SK-N-SH (cell line): ENCODE measurements around the gene PRSS48. TPM values are rescaled to one million over a fixed set of nuclear protein-coding genes. Genes with fewer than 3 reads are reported as not detected.
A peak's percentile ranks its signal among the peaks of the same experiment; 100 is the strongest.
"Not testable (repeated sequence)": the region's sequence is repeated elsewhere in the genome, so short reads cannot be mapped to it uniquely, and the experiment has no call there.

Source experiments
- CTCF ChIA-PET: fragments of 300-600, 350-600 bp; formaldehyde crosslinking; extraction: SDS; loops from one replicate; lab custom pipeline; 2021; lab: Yijun Ruan, JAX
- POLR2A ChIA-PET: fragments of 350-600 bp; sonication (Branson Sonifier 250); formaldehyde crosslinking; extraction: SDS; loops from one replicate; lab custom pipeline; 2020; ENCODE audit warnings: antibody characterized with exemption, inconsistent platforms; lab: Yijun Ruan, JAX
- DNase-seq: peaks from one replicate; pipeline ENCODE4 v3.0.0; 2012
- H2AFZ ChIP-seq: fragments of 200-600 bp; sonication (generic); 2 replicates; pipeline ENCODE4 v1.8.1; 2016; ENCODE audit warnings: antibody characterized with exemption, mild to moderate bottlenecking, low read depth
- H3F3A ChIP-seq: fragments of 200-600 bp; sonication (generic); replicated peaks from 2 replicates; pipeline ENCODE3; 2016; ENCODE audit warnings: antibody characterized with exemption, mild to moderate bottlenecking; ENCODE audit not compliant: insufficient read depth
- H3K27ac ChIP-seq, 2 experiments: fragments of 200-500 bp in 1 of 2; fragments of 200-600 bp in 1 of 2; sonication (Bioruptor generic) in 1 of 2; sonication (generic), shearing (Covaris generic) in 1 of 2; 2 replicates each; pipeline versions ENCODE4 v1.5.1 to v1.6.1; 2014 to 2016; ENCODE audit warnings: low read depth in 2 of 2, inconsistent platforms in 1 of 2, low read length in 1 of 2, mild to moderate bottlenecking in 1 of 2, mixed read lengths in 1 of 2
- H3K27me3 ChIP-seq: fragments of 200-600 bp; sonication (generic), shearing (Covaris generic); 2 replicates; pipeline ENCODE4 v1.6.1; 2016; ENCODE audit warnings: mixed run types; ENCODE audit not compliant: insufficient read depth
- H3K36me3 ChIP-seq, 2 experiments: fragments of 200-500 bp in 1 of 2; fragments of 200-600 bp in 1 of 2; sonication (Bioruptor generic) in 1 of 2; sonication (generic) in 1 of 2; replicated peaks in 1 of 2; 2 replicates each; pipeline versions ENCODE3 to v1.5.1; 2014 to 2016; ENCODE audit warnings: low read length in 1 of 2, mild to moderate bottlenecking in 1 of 2; ENCODE audit not compliant: insufficient read depth in 2 of 2, control insufficient read depth in 1 of 2
- H3K4me1 ChIP-seq, 2 experiments: fragments of 200-500 bp in 1 of 2; fragments of 200-600 bp in 1 of 2; sonication (Bioruptor generic) in 1 of 2; sonication (generic), shearing (Covaris generic) in 1 of 2; 2 replicates each; pipeline versions ENCODE4 v1.5.1 to v1.6.1; 2014 to 2016; ENCODE audit warnings: low read depth in 1 of 2, low read length in 1 of 2, mixed run types in 1 of 2; ENCODE audit not compliant: insufficient read depth in 2 of 2, control insufficient read depth in 1 of 2
- H3K4me2 ChIP-seq: fragments of 200-600 bp; sonication (generic), shearing (Covaris generic); 2 replicates; pipeline ENCODE4 v1.6.1; 2017; ENCODE audit warnings: mixed run types
- H3K4me3 ChIP-seq, 2 experiments: fragments of 200-500 bp in 1 of 2; fragments of 200-600 bp in 1 of 2; sonication (Bioruptor generic) in 1 of 2; sonication (generic), shearing (Covaris generic) in 1 of 2; 2 replicates each; pipeline versions ENCODE4 v1.5.1 to v1.8.1; 2014 to 2016; ENCODE audit warnings: low read depth in 2 of 2, inconsistent platforms in 1 of 2, low read length in 1 of 2, mild to moderate bottlenecking in 1 of 2, mixed read lengths in 1 of 2, moderate library complexity in 1 of 2
- H3K79me2 ChIP-seq: fragments of 200-600 bp; sonication (generic); 2 replicates; pipeline ENCODE4 v1.8.1; 2017; ENCODE audit warnings: mild to moderate bottlenecking; ENCODE audit not compliant: insufficient read depth
- H3K9ac ChIP-seq: fragments of 200-600 bp; sonication (generic); 2 replicates; pipeline ENCODE4 v1.6.1; 2017; ENCODE audit warnings: mixed run types
- H3K9me2 ChIP-seq: fragments of 200-600 bp; sonication (generic); 2 replicates; pipeline ENCODE4 v1.6.1; 2017; ENCODE audit warnings: mixed run types
- H3K9me3 ChIP-seq: fragments of 200-600 bp; sonication (generic); 2 replicates; pipeline ENCODE4 v1.6.1; 2017; ENCODE audit warnings: mixed run types, mild to moderate bottlenecking, moderate library complexity
- H4K20me1 ChIP-seq: fragments of 200-600 bp; sonication (generic); 2 replicates; pipeline ENCODE4 v1.6.1; 2017; ENCODE audit warnings: mild to moderate bottlenecking, mixed run types; ENCODE audit not compliant: insufficient read depth
- CHD2 ChIP-seq: fragments of 150-350 bp; IDR thresholded peaks from 2 replicates; pipeline ENCODE4 v1.6.1; 2018; ENCODE audit warnings: low read length; ENCODE audit not compliant: partially characterized antibody
- ELF1 ChIP-seq: IDR thresholded peaks from 2 replicates; pipeline ENCODE4 v1.4.0; 2012
- EP300 ChIP-seq, 2 experiments: IDR thresholded peaks; 2 replicates each; pipeline versions ENCODE4 v1.4.0 to v1.6.1; 2012; ENCODE audit warnings: borderline replicate concordance in 1 of 2, low read depth in 1 of 2, low read length in 1 of 2
- FOSL2 ChIP-seq: IDR thresholded peaks from 2 replicates; pipeline ENCODE4 v1.4.0; 2012; ENCODE audit warnings: low read depth, mild to moderate bottlenecking, moderate library complexity, borderline replicate concordance
- FOXM1 ChIP-seq: IDR thresholded peaks from 2 replicates; pipeline ENCODE4 v1.4.0; 2012; ENCODE audit warnings: low read depth, mild to moderate bottlenecking
- GATA2 ChIP-seq: sonication (generic); formaldehyde crosslinking; IDR thresholded peaks from 2 replicates; pipeline ENCODE4 v1.5.0; 2020; ENCODE audit warnings: mild to moderate bottlenecking, missing genetic modification reagents
- MEF2A ChIP-seq: IDR thresholded peaks from 2 replicates; pipeline ENCODE4 v1.4.0; 2012; ENCODE audit warnings: low read depth, borderline replicate concordance
- MXI1 ChIP-seq: IDR thresholded peaks from 2 replicates; pipeline ENCODE4 v1.6.1; 2012; ENCODE audit warnings: mild to moderate bottlenecking, low read depth, low read length, improper control_type of control experiment
- NRF1 ChIP-seq: IDR thresholded peaks from 2 replicates; pipeline ENCODE4 v1.6.1; 2012; ENCODE audit warnings: low read depth, mild to moderate bottlenecking, low read length
- RAD21 ChIP-seq: IDR thresholded peaks from 2 replicates; pipeline ENCODE4 v1.6.1; 2012; ENCODE audit warnings: mild to moderate bottlenecking, low read length
- SIN3A ChIP-seq: IDR thresholded peaks from 2 replicates; pipeline ENCODE4 v1.6.1; 2012; ENCODE audit warnings: low read depth, mild to moderate bottlenecking, low read length, moderate library complexity, borderline replicate concordance
- TAF1 ChIP-seq: IDR thresholded peaks from 2 replicates; pipeline ENCODE4 v1.6.1; 2012; ENCODE audit warnings: low read depth, mild to moderate bottlenecking, low read length, moderate library complexity, borderline replicate concordance
- TCF12 ChIP-seq: IDR thresholded peaks from 2 replicates; pipeline ENCODE4 v1.4.0; 2012
- TEAD4 ChIP-seq: IDR thresholded peaks from 2 replicates; pipeline ENCODE4 v1.4.0; 2012; ENCODE audit warnings: mild to moderate bottlenecking, borderline replicate concordance; ENCODE audit not compliant: insufficient read depth
- WGBS: methylation state at CpG from one replicate; pipeline ENCODE4 v1.1.6; 2017; ENCODE audit warnings: low lambda C conversion rate; 5-methylcytosine and 5-hydroxymethylcytosine counted together
- polyA plus RNA-seq, 3 experiments: library from polyadenylated mRNA; depleted of rRNA; stranded (reverse); fragments of >200 nt; gene quantifications; 2 replicates each; pipeline ENCODE4 v1.2.3, GENCODE V29; 2012
- TF ChIP-seq, protein P1 (sequence below): fragments of 200-600 bp; sonication (generic); IDR thresholded peaks from 2 replicates; pipeline ENCODE4 v1.6.1; 2017; ENCODE audit warnings: antibody characterized with exemption, mild to moderate bottlenecking, moderate library complexity
- TF ChIP-seq, protein P2 (sequence below): IDR thresholded peaks from 2 replicates; pipeline ENCODE4 v1.4.0; 2012; ENCODE audit warnings: low read depth, borderline replicate concordance
- TF ChIP-seq, protein P3 (sequence below): IDR thresholded peaks from 2 replicates; pipeline ENCODE4 v1.4.0; 2012; ENCODE audit warnings: low read depth
- TF ChIP-seq, protein P4 (sequence below): IDR thresholded peaks from 2 replicates; pipeline ENCODE4; 2012

The PRSS48 gene
- polyA plus RNA-seq, 1 of the 3 experiments (the other 2 are of a cell fraction) = not detected

DNA sequence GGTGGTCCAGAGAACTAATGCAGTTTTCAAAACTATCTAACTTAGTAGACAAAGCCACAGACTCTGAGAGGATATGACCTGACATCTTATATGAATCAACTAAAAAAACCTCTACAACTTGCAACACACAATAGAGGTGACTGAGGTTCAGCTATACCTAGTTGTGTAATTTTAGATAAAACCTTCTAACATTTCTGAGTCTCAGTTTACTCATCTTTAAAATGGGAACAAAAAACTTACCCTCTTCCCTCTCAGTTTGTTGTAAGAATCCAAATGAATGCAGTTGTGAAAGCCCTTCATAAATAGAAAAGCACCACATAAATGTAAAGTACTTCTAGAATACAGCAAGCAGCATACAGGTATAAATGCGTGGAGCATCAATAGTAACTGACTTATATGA lies 42.5 kb downstream of the PRSS48 start:
- H3K4me1 ChIP-seq = peaks cover 4 to 8% of the 10 kb centered on the region in 2 experiments; a peak in 2 of 4 replicates
- no peaks in the 10 kb centered on the region for H3K9me2 ChIP-seq
- POLR2A ChIA-PET = no interaction called here
- no peak overlapping the region for H3K4me3 ChIP-seq
- peaks cover 73% of the 10 kb centered on the region for H3K79me2 ChIP-seq
- no peak overlapping the region for H3K9ac ChIP-seq
- no peaks in the 10 kb centered on the region for H3K9me3 ChIP-seq
- CTCF ChIA-PET = no interaction called here
- H3K4me2 ChIP-seq = no peak overlapping the region
- 96% methylated on average over 1 of the region's 1 CpG for WGBS
- H4K20me1 ChIP-seq = no peaks in the 10 kb centered on the region
- H3K27ac ChIP-seq = no peak overlapping the region
- no peaks in the 10 kb centered on the region for H3K27me3 ChIP-seq
- H2AFZ ChIP-seq = no peak overlapping the region
- no peak for DNase-seq
- TF ChIP-seq, protein P1, sequence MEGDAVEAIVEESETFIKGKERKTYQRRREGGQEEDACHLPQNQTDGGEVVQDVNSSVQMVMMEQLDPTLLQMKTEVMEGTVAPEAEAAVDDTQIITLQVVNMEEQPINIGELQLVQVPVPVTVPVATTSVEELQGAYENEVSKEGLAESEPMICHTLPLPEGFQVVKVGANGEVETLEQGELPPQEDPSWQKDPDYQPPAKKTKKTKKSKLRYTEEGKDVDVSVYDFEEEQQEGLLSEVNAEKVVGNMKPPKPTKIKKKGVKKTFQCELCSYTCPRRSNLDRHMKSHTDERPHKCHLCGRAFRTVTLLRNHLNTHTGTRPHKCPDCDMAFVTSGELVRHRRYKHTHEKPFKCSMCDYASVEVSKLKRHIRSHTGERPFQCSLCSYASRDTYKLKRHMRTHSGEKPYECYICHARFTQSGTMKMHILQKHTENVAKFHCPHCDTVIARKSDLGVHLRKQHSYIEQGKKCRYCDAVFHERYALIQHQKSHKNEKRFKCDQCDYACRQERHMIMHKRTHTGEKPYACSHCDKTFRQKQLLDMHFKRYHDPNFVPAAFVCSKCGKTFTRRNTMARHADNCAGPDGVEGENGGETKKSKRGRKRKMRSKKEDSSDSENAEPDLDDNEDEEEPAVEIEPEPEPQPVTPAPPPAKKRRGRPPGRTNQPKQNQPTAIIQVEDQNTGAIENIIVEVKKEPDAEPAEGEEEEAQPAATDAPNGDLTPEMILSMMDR = no peak
- TF ChIP-seq SIN3A (no peak), MXI1 (no peak), CHD2 (no peak), ELF1 (no peak), TEAD4 (no peak), RAD21 (no peak), TCF12 (no peak), MEF2A (no peak), NRF1 (no peak), FOSL2 (no peak), FOXM1 (no peak)
- TF ChIP-seq, protein P2, sequence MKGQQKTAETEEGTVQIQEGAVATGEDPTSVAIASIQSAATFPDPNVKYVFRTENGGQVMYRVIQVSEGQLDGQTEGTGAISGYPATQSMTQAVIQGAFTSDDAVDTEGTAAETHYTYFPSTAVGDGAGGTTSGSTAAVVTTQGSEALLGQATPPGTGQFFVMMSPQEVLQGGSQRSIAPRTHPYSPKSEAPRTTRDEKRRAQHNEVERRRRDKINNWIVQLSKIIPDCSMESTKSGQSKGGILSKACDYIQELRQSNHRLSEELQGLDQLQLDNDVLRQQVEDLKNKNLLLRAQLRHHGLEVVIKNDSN = no peak
- TF ChIP-seq, protein P3, sequence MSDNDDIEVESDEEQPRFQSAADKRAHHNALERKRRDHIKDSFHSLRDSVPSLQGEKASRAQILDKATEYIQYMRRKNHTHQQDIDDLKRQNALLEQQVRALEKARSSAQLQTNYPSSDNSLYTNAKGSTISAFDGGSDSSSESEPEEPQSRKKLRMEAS = no peak
- TF ChIP-seq, protein P4, sequence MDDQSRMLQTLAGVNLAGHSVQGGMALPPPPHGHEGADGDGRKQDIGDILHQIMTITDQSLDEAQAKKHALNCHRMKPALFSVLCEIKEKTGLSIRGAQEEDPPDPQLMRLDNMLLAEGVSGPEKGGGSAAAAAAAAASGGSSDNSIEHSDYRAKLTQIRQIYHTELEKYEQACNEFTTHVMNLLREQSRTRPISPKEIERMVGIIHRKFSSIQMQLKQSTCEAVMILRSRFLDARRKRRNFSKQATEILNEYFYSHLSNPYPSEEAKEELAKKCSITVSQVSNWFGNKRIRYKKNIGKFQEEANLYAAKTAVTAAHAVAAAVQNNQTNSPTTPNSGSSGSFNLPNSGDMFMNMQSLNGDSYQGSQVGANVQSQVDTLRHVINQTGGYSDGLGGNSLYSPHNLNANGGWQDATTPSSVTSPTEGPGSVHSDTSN = no peak
- peaks cover 0 to 3% of the 10 kb centered on the region in 2 experiments for H3K36me3 ChIP-seq
- peaks cover 32% of the 10 kb centered on the region for H3F3A ChIP-seq

DNA sequence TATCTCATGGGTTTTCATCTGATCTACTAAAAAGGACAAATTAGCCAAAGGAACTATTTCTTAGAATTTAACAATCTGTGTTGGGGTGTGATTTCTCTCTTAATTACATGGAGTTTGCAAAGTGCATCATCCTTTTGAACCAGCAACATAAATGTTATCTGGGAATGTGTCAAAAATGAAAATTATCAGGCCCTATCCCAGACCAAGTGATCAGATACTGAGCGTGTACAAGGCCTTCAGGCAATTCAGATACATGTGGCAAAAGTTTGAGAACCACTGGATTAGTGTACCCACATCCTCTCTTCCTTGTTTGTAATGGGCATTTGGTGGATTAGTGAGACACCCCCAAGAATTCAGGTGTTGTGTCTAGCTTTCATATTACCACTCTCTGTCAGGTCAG lies 44.6 kb downstream of the PRSS48 start:
- WGBS = 83% methylated on average over 1 of the region's 1 CpG
- peaks cover 0 to 3% of the 10 kb centered on the region in 2 experiments for H3K36me3 ChIP-seq
- CTCF ChIA-PET = no interaction called here
- TF ChIP-seq TAF1 (no peak), GATA2 (CRISPR knock-in tag) (peak; percentile 70), EP300 (IDR thresholded peaks at IDR 0.05; ENCODE audit: borderline replicate concordance in 1 of 2, low read depth in 1 of 2, low read length in 1 of 2) (no peak)
- no peak overlapping the region for H2AFZ ChIP-seq
- H3K4me3 ChIP-seq = no peak overlapping the region
- H3K4me2 ChIP-seq = no peak overlapping the region
- peaks cover 65% of the 10 kb centered on the region for H3K79me2 ChIP-seq
- peaks cover 32% of the 10 kb centered on the region for H3F3A ChIP-seq
- H4K20me1 ChIP-seq = no peaks in the 10 kb centered on the region
- H3K27ac ChIP-seq = no peak overlapping the region
- DNase-seq = no peak
- peaks cover 0 to 7% of the 10 kb centered on the region in 2 experiments; a peak in 2 of 4 replicates for H3K4me1 ChIP-seq
- H3K9me2 ChIP-seq = no peaks in the 10 kb centered on the region
- no peaks in the 10 kb centered on the region for H3K27me3 ChIP-seq
- no peaks in the 10 kb centered on the region for H3K9me3 ChIP-seq
- POLR2A ChIA-PET = no interaction called here
- no peak overlapping the region for H3K9ac ChIP-seq

DNA sequence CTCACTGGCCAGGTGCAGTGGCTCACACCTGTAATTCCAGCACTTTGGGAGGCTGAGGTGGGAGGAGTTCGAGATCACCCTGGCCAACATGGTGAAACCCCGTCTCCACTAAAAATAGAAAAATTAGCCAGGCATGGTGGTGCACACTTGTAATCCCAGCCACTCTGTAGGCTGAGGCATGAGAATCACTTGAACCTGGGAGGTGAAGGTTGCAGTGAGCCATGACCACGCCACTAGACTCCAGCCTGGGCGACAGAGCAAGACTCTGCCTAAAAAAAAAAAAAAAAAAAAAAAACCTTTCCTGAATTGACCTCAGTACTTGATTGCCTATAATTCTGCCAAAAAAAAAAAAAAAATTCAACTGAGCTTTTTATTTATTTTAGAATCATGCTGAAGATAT lies 45.2 kb downstream of the PRSS48 start:
- H3K36me3 ChIP-seq, H3K4me2 ChIP-seq, H3K9ac ChIP-seq, H3K4me1 ChIP-seq, DNase-seq, H2AFZ ChIP-seq, H4K20me1 ChIP-seq, H3K9me2 ChIP-seq, POLR2A ChIA-PET, CTCF ChIA-PET, H3K27me3 ChIP-seq, H3K9me3 ChIP-seq: not testable (repeated sequence)
- Histone ChIP-seq H3K27ac (peak overlapping the region in 1 of 2 experiments; percentile 18; a peak in 1 of 4 replicates), H3K79me2 (peaks cover 59% of the 10 kb centered on the region), H3K4me3 (0 out of 4 replicates have a peak overlapping the region, but pooled peaks of 1 of the 2 experiments have one; percentile 1), H3F3A (peaks cover 32% of the 10 kb centered on the region)
- WGBS = 100% methylated on average over 4 of the region's 4 CpGs
